GM21367 (cell line): ENCODE data around the gene MXD4.

Experiments used
- ATAC-seq: cut with Tn5 transposase; IDR thresholded peaks from one replicate; pipeline ENCODE4 v1.9.1; 2021; ENCODE audit not compliant: unreplicated experiment

Gene MXD4

DNA sequence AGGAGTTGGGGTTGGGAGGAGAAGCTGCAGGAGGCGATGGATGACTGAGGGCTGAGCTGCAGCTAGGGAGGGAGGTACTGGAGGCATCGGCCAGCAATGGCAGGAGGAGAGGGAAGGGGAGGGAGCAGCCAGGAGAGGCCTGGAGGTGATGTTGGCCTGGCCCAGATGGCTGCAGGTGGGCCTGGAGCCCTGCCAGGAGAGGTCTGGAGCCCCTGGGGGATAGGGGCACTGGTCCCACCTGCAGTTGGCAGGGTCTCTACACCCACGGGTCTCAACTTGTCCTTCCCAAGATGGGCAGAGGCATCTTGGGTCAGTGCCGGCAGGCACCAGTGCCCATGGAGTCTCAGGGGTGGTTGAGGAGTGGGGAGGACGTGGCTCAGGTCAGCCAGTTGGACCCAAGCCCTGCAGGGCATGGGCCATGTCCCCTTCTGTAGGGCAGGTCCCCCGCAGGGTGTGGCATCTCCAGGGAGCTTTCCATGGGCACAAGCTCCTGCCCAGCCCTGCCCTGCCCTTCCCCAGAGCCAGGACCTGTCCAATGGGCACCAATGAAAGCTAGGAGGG lies 2.7 kb upstream of the MXD4 start:
- no peak for ATAC-seq

DNA sequence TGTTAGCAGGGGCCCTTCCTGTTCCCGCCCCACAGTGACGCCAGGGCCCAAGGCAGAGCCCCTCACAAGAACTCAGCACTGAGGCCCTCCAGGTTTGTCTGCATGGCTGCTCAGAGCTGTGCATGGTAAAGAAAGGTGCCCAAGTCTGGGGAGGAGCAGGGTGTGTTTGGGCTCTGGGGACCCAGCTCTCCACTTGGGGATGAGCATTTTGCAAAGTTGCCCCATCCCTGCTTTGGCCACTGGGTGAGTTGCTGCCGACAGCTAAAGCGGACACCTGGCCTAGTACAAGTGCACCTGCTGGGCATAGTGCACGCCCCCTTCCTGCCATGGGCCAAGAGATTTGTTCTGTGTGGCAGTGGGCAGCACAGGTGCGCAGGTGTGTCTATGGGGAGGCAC lies 2.0 kb upstream of the MXD4 start:
- ATAC-seq, result no peak

DNA sequence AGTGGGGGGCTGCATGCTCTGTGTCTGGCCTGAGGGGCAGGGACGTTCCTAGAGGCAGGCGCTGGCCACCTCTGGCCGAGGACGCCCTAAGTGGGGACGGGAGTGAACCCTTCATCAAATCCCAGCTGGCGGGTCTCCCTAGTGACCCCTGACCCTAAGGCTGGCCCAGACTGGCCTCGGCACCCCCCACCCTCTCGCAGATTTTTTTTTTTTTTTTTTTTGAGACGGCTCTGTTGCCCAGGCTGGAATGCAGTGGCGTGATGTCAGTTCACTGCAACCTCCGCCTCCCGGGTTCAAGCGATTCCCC lies 988 bp upstream of the MXD4 start:
- no peak for ATAC-seq

DNA sequence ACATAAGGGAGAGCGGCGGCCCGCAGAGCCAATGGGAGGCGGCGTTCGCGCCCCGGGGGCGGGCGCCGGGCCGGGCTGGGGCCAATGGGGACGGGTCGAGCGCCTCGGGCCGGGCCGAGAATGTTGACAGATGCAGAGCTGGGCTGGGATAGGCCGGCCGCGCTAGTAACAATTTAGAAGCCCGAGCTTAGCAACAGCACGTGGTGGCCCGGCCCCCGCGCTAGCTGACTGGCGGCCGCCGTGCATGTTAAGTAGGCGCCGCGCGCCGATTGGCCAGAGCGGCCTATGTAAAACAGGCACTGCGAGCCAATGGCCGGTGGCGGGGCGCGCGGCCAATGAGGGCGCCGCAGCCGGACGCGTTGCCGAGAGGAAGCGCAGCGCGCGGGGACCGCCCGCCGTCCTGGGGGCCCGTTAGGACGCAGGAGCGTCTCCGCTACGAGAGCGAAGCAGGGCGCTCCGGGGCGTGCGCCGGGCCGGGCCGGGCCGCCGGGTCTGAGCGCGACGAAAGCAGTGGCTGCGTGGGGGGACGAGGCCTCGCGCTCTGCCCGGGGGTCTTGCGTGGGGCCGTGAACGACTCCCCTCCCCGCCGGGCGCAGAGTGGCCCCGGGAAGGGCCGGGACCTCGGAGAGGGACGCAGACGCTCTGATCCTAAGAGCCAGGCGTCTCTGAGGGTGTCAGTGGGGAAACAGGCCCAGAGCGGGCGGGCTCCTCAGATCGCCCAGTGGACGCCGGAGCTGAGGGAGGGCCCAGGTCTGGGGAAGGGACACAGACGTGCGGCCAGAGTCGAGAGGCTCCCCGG lies 435 bp upstream of the MXD4 start:
- peak; percentile 83 for ATAC-seq

DNA sequence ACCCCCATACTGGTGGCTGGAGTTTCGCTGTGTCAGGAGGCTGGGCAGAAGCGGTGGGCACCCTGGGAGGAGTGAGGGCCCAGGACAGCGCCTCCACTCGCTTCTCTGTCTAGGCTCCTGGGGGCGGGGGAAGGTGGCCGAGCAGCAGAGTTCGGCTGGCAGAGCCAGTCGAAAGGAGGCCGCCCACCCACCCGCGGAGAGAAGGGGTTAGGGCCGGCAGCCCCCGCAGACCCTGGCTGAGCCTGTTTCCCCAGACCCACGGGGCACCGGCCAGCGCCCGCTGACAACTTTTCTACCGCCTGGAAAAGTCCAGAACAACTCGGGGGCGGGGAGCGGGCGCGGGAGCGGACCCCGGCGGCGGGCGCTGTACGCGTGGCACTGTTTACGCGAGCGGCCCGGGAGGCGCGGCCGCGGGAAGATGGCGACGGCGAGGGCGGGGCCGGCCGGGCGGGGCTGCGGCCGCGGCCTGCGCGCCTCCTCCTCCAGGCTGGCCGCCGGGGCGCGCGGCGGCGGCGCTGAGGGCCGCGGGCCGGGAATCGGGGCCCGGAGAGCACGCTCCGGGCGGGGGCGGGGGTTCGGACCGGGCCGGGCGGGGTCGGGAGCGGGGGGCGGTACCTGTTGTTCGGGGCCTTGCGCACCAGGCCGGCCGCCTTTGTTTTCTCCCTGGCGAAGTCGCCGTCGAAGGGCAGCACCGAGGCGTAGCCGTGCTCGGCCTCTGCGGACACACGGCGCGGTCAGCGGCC lies 628 bp downstream of the MXD4 start:
- no peak for ATAC-seq

DNA sequence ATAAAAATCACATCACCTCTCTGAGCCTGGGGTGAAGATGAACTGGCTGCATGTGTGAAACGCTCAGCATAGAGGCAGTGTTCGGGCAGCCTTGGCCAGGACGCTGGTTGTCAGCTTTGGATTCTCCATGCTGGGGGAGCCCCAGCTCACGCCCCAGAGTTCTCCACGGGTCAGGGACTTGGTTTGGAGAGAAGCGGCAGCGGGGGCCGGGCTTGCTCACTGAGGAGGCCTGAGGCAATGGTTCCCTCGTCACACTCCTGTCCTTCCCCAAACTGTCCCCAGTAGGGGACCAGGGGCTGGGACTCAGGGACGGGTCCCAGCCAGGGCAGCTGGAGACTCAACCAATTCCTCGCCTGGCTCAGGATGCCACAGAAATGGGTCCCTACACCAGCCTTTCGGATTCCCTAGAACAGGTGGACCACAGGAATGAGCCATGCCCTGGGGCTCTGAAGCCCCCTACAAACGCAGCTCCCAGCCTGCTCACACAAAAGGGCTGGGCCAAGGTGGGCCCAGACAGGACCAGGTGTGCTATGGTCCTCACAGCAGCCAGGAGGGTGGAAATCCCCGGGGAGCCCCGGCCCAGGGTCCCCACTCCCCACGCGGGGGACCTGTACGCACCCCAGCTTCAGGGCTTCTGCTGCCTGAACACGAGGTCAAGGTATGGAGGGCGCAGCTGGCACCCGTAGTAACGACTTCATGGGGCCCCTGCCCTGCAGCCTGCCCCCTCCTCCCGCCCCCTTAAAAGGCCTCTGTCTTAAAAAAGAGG lies 1.4 kb downstream of the MXD4 start:
- no peak for ATAC-seq

DNA sequence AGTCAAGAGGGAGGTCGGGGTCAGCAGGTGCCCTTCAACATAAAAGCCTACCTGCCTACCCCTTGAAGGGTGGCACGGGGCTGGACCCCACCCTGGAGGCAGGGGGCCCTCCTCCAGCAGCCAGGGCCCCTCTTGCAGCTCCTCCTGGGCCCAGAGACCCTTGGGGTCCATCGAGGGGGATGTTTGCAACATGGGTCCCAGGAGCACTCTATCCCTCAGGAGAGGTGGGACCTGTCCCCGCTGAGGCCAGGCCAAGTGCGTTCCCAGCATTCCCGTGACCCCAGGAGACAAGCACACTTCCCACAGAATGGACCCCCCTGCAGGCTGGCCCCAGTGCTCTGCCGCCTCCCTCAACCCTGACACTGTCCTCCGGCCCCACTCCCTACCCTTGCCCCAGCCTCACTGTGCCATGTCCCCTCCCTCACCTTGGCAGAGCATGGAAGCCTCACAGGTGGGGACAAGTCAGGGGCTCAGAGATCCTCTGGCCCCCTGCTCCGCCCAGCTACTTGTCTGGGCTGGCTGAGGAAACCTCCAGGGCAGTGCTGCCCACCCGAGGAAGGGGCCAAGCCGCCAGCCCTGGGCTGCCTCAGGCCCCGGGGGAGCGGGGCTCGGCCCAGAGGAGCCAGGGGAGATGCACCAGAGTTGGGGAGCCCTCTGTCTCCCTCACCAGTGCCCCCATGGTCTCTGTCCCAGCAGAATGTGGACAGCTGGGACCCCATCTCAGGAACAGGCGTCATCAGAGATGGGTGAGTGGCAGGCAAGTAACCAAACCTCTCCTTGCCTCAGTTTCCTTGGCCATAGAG lies 2.2 kb downstream of the MXD4 start:
- no peak for ATAC-seq

DNA sequence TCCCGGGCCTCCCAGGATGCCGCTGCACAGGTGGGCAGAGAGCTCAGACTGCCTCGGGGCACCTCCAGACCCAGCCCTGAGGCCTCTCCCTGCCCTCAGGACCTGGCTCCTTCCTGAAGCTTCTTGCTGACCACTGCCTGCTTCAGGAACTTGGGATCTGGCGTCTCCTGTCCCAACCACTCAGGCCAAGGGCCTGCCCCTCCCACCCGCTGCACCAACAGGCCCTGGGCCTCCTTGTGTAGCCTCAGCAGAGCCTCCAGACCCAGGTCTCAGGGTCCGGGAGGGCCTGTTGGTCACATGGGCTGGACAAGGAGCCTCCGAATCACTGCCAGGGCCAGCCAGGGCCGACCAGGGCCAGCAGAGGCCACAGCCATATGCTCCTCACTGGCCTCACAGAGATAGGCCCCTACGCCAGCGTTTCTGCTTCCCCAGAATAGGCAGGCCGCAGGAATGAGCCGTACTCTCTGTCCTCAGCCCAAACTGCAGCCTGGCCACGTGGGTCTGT lies 2.8 kb downstream of the MXD4 start:
- ATAC-seq, result no peak

DNA sequence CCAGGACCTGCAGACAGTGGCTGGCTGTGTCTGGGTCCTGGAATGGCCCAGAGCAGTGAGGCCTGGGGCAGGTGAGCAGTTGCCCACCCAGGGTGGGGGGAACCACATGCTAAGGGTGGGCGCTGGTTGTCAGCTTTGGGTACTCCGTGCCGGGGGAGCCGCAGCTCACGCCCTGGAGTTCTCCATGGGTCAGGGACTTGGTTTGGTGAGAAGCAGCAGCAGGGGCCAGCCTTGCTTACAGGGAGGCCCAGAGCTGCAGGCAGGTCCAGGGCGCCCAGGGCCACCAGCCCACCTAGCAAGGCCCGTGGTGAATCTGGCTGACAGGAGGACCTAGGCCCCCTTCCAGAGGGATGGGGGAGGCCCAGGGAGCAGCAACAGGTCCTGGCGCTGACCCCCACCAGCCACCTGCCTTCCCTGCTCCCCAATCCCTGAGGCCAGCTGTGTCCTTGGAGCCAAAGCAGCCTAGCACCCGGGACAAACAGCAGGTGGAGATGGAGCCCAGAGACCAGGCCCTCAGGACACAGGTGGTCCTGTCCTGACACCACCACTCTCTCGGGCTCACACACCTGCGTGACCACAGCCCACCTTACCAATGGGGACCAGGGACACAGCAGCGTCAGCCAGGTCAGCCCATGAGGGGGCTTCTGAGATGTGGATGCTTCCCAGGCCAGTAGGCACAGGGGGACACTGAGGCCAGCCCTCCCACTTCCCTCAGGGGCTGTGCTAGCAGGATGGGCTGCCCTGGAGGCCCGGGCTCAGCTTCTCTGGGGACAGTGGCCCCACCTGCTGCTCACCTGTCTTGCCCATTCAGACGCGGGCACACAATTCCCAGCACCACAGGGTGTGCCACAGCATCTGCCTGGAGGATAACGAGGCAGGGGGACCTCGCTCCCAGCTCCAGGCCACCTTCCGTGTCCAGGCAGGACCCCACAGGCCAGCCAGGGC lies 3.5 kb downstream of the MXD4 start:
- ATAC-seq, result no peak

DNA sequence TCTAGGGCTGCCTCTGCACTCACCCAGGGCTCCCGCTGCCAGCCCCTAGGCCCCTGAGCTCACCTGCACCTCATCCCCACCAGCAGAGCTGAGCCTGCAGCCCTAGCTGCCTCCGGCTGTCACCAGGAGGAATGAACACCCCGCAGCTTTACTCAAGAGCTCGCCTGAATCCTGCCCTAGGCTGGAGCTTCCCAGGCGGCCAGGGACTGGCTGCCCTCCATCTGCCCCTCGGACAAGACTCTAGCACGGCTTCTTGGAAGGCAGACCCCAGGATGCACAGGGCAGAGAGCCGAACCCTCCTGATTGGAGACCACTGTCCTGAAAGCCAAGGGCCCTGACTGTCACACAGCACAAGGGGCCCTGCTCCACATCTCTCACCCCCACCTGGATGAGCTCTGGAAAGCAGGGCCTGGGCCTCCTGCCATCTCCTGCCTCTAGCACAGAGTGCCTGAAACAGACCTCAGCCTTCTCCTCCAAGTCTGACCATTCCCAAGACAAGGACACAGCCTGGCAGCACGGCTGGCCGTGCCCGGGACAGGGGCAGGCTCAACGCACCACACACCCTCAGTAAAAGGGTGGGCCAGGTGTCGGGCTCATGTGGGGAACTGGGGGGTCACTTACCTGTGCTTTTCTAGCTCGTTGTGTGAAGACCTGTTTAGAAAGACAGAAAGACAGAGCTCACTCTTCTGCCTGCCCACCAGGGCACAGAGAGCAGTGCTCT lies 4.4 kb downstream of the MXD4 start:
- no peak for ATAC-seq

DNA sequence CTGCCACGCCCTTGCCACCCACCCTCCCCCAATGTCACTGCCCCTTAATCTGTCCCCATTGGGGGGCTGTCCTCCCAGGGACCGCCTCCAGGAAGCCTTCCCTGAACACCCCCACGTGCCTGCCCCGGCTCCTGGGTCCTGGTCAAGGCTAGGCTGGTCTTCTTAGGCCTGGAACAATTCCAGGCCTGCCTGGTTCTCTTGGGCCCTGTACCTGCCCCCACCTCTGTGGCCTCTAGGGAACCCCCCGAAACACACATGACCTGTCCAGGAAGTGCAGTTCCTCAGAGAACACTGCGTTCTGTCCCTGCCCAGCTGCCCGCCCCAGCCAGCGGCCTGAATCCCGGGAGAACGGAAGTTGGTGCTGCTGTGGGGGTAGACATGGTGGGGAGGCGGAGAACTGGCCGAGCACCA lies 5.1 kb downstream of the MXD4 start:
- ATAC-seq, result no peak

DNA sequence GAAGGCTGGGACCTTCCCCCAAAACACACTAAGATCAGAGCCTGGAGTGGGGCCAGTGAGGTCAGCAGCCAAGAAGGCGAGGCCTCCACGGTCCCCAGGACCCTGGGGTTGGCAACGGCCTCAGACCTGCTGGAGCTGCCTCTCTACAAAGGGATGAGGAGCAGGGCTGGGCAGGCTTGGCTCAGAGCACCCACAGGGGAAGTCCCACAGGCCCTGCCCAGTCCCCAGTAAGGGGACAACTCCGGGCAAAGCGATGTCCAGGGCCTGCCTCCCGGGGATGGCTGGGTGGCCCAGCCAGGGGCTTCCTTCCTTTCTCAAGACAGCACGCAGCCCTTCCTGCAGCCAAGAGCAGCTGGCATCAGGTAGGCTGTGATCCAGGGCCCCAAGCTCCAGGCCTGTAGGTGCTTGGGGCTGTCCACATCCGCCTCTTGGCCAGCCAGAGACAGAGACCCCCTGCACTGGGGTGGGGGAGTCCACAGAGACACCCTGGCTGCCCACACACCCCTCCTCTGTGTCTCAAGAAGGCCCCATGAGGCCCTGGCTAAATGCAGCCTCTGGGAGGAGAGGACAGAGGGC lies 5.7 kb downstream of the MXD4 start:
- no peak for ATAC-seq

DNA sequence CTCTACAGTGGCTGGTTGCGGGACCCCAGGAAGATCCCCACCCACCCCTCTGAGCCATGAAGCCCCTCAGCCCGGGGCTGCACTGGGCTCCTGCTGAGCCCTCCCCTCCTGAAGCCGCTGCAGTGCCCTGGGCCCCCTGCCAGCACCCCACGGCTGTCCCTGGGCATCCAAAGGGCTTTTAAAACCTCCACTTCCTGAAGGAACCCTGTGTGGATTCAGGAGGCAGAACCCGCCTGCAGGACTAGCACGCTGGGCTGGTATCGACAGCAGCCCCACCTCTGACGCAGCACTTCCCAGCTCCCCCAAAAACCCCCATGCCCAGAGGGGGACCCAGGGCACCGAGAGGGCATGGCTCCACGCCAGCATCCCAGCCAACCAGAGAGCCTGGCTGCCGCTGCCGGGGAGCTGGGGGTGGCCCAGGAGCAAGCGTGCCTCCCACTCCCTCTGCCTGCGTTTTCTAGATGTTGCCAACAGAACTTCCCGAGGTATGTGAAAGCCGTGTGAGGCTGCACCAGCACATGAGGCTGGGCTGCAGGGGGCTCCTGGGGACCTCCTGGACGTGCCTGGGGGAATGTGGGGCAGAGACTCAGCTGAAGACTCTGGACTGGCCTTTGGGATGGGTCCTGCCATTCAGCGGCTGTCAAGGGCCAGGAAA lies 6.3 kb downstream of the MXD4 start:
- ATAC-seq, result no peak

DNA sequence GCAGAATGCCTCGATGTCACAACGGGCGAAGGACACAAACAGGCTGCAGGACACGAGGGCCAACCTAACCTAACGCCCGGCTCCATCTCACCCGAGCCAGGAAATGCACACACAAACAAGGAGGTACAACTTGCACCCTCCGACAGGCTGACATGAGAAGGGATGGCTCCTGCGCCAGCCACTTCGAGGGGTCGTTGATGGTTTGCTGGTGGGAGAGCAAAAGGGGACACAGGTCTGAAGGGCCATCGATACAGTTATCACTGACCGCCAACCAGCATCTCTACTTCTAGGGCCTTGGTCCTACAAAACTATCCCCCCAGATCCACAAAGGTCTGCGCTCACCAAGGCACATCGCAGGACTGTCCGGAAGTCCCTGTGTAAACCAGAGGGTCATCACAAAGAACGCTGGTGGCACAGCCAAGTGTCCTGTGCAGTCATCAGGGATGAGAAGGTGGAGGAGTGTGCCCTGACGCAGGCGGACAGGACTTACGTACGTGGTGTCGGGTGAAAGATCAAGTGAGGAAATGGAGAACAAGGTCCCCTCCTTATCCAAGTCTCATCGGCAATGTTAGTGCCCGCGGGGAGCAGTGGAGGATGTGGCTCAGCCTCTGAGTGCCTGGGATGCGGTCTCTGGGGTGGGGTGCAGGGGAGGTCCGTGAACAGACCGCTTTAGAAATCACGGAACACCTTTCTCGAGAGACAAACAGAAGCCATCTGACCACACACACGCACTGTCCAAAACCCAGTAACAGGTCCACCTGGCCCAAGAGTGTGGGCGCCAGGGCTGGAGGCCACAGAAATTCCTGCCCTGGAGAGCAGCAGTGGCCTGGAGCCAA lies 7.0 kb downstream of the MXD4 start:
- ATAC-seq, result no peak

DNA sequence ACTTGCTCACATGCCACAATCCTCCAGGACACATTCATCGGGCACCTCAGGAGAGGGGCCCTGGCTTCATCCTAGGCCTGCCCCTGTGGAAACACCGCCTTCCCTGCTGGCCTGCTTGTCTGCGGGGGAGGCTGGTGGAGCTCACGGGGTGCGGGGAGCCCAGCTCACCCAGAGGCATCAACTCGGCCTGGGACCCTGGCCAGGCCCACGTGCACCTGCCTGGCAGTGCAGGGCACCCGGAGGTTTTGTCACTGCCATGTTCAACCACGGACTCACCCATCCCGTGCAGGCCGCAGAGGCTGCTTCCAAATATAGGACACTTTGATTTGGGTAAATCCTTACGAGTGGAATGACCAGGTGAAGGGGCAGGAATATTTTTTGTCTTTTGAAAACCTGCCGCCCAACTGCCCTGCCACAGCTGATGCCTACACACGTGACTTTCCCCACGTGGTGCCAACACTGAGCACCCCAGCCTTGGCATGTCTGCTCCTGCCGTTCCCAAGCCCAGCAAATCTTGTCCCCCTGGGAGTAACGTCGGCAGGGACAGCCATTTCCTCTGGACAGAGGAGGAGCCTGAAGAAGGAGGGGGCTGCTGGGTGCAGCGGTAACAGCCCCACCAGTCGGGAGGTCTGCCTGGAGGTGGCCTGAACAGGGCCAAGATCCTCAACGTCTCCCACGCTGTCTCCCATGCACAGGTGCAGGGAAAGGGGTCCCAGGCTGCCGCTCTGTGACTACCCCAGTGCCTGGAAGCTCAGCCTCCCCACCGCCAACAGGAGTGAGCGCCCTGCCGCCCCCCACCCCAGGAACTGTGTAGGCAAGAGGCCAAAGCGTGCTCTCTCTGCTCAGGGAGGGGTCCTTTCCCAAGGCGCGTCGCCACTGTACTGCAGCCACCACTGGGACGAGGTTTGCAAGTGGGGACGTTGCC lies 8.5 kb downstream of the MXD4 start:
- ATAC-seq, result no peak

DNA sequence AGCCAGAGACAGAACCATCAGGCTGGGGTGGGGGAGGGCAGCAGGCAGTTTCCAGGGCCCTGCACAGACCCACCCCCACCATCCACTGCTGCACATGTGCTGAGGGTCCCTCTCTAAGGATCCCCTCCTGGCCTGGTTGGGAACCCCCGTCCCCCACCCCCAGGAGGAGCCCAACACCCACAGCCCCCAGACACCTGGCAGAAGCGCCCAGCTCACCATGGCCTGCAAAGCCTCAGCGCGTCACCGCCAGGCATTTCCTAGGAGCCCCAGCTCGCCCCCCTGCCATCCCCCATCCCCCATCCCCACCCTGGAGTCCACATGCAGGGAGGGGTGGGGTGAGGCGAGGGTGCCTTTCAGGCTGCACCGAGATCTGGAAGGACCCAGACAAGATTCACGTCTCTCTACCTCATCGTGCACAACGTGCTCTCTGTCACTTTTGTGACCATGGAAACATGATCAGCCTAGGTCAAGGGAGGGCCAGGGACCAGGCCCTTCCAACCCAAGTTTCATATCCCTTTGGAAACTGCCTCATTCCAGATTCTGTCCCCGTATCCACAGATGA lies 9.3 kb downstream of the MXD4 start:
- ATAC-seq, result no peak
